ENCODE results near the gene IFNGR1. TPM values are rescaled to one million over a fixed set of nuclear protein-coding genes. Genes with fewer than 3 reads are reported as not detected.

The IFNGR1 gene
- total and polyA plus RNA-seq, 10 of the 15 experiments (the other 5 are each of a cell fraction or from before 2014, with no cell fraction given): 89.0 to 296 (median 138) TPM

DNA sequence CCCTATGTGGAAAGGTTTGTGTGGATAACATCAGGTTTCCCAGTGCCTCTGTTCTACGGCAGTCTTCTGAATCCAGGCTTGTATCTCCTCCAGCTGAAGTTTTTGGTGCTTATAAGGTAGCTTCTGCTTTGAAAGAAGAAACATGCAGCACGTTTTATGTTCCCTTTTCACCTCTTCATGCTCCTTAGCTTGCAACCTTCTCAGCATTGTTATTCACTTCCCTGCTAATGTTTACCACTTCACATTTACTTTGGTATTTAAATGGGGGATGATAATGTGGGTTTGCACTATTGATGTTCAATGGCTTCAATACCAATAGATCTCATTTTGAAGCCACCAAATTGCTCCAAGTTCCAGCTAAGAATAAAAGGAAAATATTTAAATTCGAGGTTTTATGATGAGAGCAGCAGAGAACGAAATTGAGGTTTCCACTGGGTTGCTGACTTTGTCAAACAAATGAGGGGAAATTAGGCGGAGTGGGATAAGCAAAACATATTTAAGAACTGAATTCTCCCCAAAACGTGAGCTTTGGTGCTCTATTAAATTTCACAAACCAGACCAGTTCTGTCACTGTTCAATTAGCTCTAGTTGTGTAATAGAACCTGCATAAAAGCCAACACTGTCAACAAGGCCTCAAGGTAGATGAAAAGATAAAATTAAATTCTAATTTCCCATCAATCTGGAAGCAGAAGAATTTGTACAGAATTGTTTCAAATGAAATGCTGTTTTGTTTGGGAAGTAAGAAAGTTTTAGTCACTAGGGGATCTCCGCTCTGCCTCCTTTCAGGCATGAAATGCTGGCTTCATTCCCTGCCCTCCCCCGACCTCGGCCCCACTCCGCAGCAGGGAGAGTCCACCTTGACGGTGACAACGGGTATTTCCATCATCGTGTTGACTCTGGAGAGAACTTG is 47.1 kb downstream of the IFNGR1 start (continued):
- TF ChIP-seq EED (IDR thresholded peaks at IDR 0.05; ENCODE audit: low read depth) (peak; percentile 92), ETV6 (conservative IDR thresholded peaks at IDR 0.05 in 1 of 2, IDR thresholded peaks at IDR 0.05 in 1 of 2; ENCODE audit: borderline replicate concordance in 1 of 2, low read depth in 1 of 2) (no peak), TAF1 (IDR thresholded peaks at IDR 0.05; ENCODE audit: borderline replicate concordance, low read depth, low read length) (no peak), RCOR1 (conservative IDR thresholded peaks at IDR 0.05; ENCODE audit: low read depth, low read length) (no peak), CHD2 (IDR thresholded peaks at IDR 0.05; ENCODE audit: borderline replicate concordance, low read depth, low read length) (peak; percentile 46; the same call in 1 of the 2 replicates), SMAD5 (IDR thresholded peaks at IDR 0.05; ENCODE audit: low read depth) (0 out of 2 replicates have a peak, but pooled peaks have one; percentile 46), PRDM15 (CRISPR knock-in tag; IDR thresholded peaks at IDR 0.05) (no peak), SMAD1 (IDR thresholded peaks at IDR 0.05; ENCODE audit: low read depth, partially characterized antibody) (no peak), NKRF (conservative IDR thresholded peaks at IDR 0.05) (no peak), POLR2A (IDR thresholded peaks at IDR 0.05; ENCODE audit: low read depth, low read length) (0 out of 2 replicates have a peak, but pooled peaks have one; percentile 31), PAX8 (IDR thresholded peaks at IDR 0.05) (0 out of 2 replicates have a peak, but pooled peaks have one; percentile 43), ZBED1 (IDR thresholded peaks at IDR 0.05; ENCODE audit: borderline replicate concordance) (peak; percentile 27; the same call in 1 of the 2 replicates), CREM (IDR thresholded peaks at IDR 0.05; ENCODE audit: low read depth) (peak; percentile 61; the same call in 1 of the 2 replicates), POLR2AphosphoS2 (IDR thresholded peaks at IDR 0.05; ENCODE audit: low read depth, low read length) (no peak), MEF2B (IDR thresholded peaks at IDR 0.05; ENCODE audit: partially characterized antibody, poor library complexity, severe bottlenecking) (no peak)
- TF ChIP-seq, protein P1, sequence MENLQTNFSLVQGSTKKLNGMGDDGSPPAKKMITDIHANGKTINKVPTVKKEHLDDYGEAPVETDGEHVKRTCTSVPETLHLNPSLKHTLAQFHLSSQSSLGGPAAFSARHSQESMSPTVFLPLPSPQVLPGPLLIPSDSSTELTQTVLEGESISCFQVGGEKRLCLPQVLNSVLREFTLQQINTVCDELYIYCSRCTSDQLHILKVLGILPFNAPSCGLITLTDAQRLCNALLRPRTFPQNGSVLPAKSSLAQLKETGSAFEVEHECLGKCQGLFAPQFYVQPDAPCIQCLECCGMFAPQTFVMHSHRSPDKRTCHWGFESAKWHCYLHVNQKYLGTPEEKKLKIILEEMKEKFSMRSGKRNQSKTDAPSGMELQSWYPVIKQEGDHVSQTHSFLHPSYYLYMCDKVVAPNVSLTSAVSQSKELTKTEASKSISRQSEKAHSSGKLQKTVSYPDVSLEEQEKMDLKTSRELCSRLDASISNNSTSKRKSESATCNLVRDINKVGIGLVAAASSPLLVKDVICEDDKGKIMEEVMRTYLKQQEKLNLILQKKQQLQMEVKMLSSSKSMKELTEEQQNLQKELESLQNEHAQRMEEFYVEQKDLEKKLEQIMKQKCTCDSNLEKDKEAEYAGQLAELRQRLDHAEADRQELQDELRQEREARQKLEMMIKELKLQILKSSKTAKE (IDR thresholded peaks at IDR 0.05; ENCODE audit: low read depth, poor library complexity, severe bottlenecking): no peak
- TF ChIP-seq, protein P2, sequence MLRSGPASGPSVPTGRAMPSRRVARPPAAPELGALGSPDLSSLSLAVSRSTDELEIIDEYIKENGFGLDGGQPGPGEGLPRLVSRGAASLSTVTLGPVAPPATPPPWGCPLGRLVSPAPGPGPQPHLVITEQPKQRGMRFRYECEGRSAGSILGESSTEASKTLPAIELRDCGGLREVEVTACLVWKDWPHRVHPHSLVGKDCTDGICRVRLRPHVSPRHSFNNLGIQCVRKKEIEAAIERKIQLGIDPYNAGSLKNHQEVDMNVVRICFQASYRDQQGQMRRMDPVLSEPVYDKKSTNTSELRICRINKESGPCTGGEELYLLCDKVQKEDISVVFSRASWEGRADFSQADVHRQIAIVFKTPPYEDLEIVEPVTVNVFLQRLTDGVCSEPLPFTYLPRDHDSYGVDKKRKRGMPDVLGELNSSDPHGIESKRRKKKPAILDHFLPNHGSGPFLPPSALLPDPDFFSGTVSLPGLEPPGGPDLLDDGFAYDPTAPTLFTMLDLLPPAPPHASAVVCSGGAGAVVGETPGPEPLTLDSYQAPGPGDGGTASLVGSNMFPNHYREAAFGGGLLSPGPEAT (IDR thresholded peaks at IDR 0.05; ENCODE audit: low read depth): peak; percentile 95
- TF ChIP-seq, protein P3, sequence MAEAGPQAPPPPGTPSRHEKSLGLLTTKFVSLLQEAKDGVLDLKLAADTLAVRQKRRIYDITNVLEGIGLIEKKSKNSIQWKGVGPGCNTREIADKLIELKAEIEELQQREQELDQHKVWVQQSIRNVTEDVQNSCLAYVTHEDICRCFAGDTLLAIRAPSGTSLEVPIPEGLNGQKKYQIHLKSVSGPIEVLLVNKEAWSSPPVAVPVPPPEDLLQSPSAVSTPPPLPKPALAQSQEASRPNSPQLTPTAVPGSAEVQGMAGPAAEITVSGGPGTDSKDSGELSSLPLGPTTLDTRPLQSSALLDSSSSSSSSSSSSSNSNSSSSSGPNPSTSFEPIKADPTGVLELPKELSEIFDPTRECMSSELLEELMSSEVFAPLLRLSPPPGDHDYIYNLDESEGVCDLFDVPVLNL (IDR thresholded peaks at IDR 0.05; ENCODE audit: low read depth, low read length): no peak

All from GM12878 (cell line).